ENCODE measurements around the gene DAD1. TPM values are rescaled to one million over a fixed set of nuclear protein-coding genes. Genes with fewer than 3 reads are reported as not detected.

DAD1 gene
- total RNA-seq, 1 experiment from 2014 or later, result 155 TPM

DNA sequence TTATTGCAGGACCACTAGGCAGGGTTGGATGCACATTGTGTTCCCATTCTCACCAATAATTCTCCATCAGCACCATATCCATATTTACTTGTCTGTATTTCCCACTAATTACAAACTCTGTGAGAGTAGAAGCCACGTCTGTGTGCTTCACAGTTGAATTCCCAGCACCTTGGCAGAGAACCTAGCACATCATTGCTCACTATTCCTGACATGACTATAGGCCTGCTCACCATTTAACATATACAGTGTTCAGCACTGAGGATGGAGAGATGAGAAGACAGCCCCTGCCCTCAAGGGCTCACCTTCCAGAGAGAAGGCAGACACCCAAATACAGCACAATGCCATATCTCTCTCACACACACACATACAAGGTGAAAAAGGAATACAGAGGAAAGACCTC lies 5.0 kb downstream of the DAD1 start:
- no peak overlapping the region for H3K4me2 ChIP-seq
- H3K9me3 ChIP-seq (ENCODE audit: insufficient read depth, low read depth), result no peaks in the 10 kb centered on the region
- no peak overlapping the region for H3K27ac ChIP-seq
- ChIA-PET CTCF (no interaction called here), POLR2A (ENCODE audit: unreplicated experiment) (interaction anchor here (0.7 kb wide), 2 partner anchors 9 to 18 kb away, joined by 3 to 9 read pairs; no protein-coding TSS in a partner anchor)
- no peaks in the 10 kb centered on the region for H3K27me3 ChIP-seq (ENCODE audit: insufficient read depth, low read depth)
- H3K4me1 ChIP-seq (replicated peaks; ENCODE audit: insufficient read depth), result peaks cover 10% of the 10 kb centered on the region
- H3K36me3 ChIP-seq (ENCODE audit: low read depth), result peaks cover 5% of the 10 kb centered on the region; the same call in 1 of the 2 replicates
- H2AFZ ChIP-seq, result no peak overlapping the region
- H4K20me1 ChIP-seq (ENCODE audit: insufficient read depth), result peaks cover 4% of the 10 kb centered on the region; the same call in 1 of the 2 replicates
- intact Hi-C loops (cut with micrococcal nuclease; ENCODE audit: unreplicated experiment), result no loop called here
- H3K9me2 ChIP-seq (ENCODE audit: insufficient read depth), result no peaks in the 10 kb centered on the region
- no TSS peak for BruUV-seq (replicated peaks)
- H3K79me2 ChIP-seq (ENCODE audit: low read depth), result peaks cover 65% of the 10 kb centered on the region
- H3K4me3 ChIP-seq, result no peak overlapping the region
- TF ChIP-seq EZH2 (IDR thresholded peaks at IDR 0.05; ENCODE audit: low read depth), result no peak
- no peak for TF ChIP-seq CTCF (conservative IDR thresholded peaks at IDR 0.05)
- no peak for DNase-seq
- no peaks in the 10 kb centered on the region for H3F3A ChIP-seq (ENCODE audit: insufficient read depth, low read depth)

GRCh38 chr14:22580625-22581024 lies 8.4 kb downstream of the DAD1 start:
- no peak overlapping the region for H3K27ac ChIP-seq
- H4K20me1 ChIP-seq (ENCODE audit: insufficient read depth), result peaks cover 5% of the 10 kb centered on the region; the same call in 1 of the 2 replicates
- H3K9me2 ChIP-seq (ENCODE audit: insufficient read depth), result no peaks in the 10 kb centered on the region
- H3K4me1 ChIP-seq (replicated peaks; ENCODE audit: insufficient read depth), result no peaks in the 10 kb centered on the region
- H2AFZ ChIP-seq, result no peak overlapping the region
- DNase-seq, result no peak
- H3K4me3 ChIP-seq, result no peak overlapping the region
- H3K36me3 ChIP-seq (ENCODE audit: low read depth), result peaks cover 5% of the 10 kb centered on the region; the same call in 1 of the 2 replicates
- POLR2A ChIA-PET (ENCODE audit: unreplicated experiment), result no interaction called here
- no TSS peak for BruUV-seq (replicated peaks)
- CTCF ChIA-PET, result interaction anchor here (0.6 kb wide), 1 partner anchor 327 kb away, joined by 4 read pairs; no protein-coding TSS in a partner anchor
- intact Hi-C loops (cut with micrococcal nuclease; ENCODE audit: unreplicated experiment), result no loop called here
- H3K4me2 ChIP-seq, result no peak overlapping the region
- no peaks in the 10 kb centered on the region for H3F3A ChIP-seq (ENCODE audit: insufficient read depth, low read depth)
- TF ChIP-seq CTCF (conservative IDR thresholded peaks at IDR 0.05) (no peak), EZH2 (IDR thresholded peaks at IDR 0.05; ENCODE audit: low read depth) (no peak)
- H3K79me2 ChIP-seq (ENCODE audit: low read depth), result peaks cover 47% of the 10 kb centered on the region
- no peaks in the 10 kb centered on the region for H3K27me3 ChIP-seq (ENCODE audit: insufficient read depth, low read depth)
- no peaks in the 10 kb centered on the region for H3K9me3 ChIP-seq (ENCODE audit: insufficient read depth, low read depth)

DNA sequence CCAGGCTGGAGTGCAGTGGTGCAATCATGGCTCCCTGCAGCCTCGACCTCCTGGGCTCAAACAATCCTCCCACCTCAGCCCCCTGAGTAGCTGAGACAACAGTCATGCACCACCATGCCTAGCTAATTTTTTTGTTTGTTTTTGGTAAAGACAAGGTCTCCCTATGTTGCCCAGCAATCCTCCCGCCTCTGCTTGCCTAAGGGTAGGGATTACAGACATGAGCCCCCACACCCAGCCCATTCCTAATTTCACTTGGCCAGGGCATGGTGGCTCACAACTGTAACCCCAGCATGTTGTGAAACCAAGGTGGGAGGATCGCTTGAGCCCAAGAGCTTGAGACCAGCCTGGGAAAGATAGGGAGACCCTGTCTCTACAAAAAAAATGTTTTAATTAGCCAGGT lies 9.1 kb downstream of the DAD1 start:
- H3K36me3 ChIP-seq (ENCODE audit: low read depth), result peaks cover 7% of the 10 kb centered on the region; the same call in 1 of the 2 replicates

More for the DNA sequence above, 9.1 kb downstream of the DAD1 start:
- no peak overlapping the region for H3K4me3 ChIP-seq
- H3K27ac ChIP-seq, result no peak overlapping the region
- H4K20me1 ChIP-seq (ENCODE audit: insufficient read depth), result peaks cover 5% of the 10 kb centered on the region; the same call in 1 of the 2 replicates
- POLR2A ChIA-PET (ENCODE audit: unreplicated experiment), result no interaction called here
- H3K9me3 ChIP-seq (ENCODE audit: insufficient read depth, low read depth), result no peaks in the 10 kb centered on the region
- DNase-seq, result no peak
- no peaks in the 10 kb centered on the region for H3K27me3 ChIP-seq (ENCODE audit: insufficient read depth, low read depth)
- CTCF ChIA-PET, result no interaction called here
- no peak overlapping the region for H3K4me2 ChIP-seq
- peaks cover 44% of the 10 kb centered on the region for H3K79me2 ChIP-seq (ENCODE audit: low read depth)
- H3F3A ChIP-seq (ENCODE audit: insufficient read depth, low read depth), result no peaks in the 10 kb centered on the region
- no peaks in the 10 kb centered on the region for H3K9me2 ChIP-seq (ENCODE audit: insufficient read depth)
- H3K4me1 ChIP-seq (replicated peaks; ENCODE audit: insufficient read depth), result no peaks in the 10 kb centered on the region
- intact Hi-C loops (cut with micrococcal nuclease; ENCODE audit: unreplicated experiment), result no loop called here
- no TSS peak for BruUV-seq (replicated peaks)
- H2AFZ ChIP-seq, result no peak overlapping the region
- no peak for TF ChIP-seq EZH2 (IDR thresholded peaks at IDR 0.05; ENCODE audit: low read depth)
- no peak for TF ChIP-seq CTCF (conservative IDR thresholded peaks at IDR 0.05)
